IMR-90 (cell line): ENCODE data around the gene LRP11. TPM values are rescaled to one million over a fixed set of nuclear protein-coding genes. Genes with fewer than 3 reads are reported as not detected.

Source experiments
- ATAC-seq: fragments of 200-7000 bp; cut with Tn5 transposase; 2 replicates; pipeline ENCODE4 v1.9.1; 2020; ENCODE audit warnings: low read depth, mild to moderate bottlenecking, moderate library complexity
- BruUV-seq: library from RNA; stranded (reverse); fragments of 400-500 nt; replicated peaks from 2 replicates; lab custom pipeline; 2021; lab: Mats Ljungman, UMichigan
- CTCF ChIA-PET: fragments of 300-600 bp; formaldehyde crosslinking; extraction: SDS; loops from one replicate; lab custom pipeline; 2021; ENCODE audit warnings: antibody characterized with exemption; lab: Yijun Ruan, JAX
- POLR2A ChIA-PET: fragments of 300-600 bp; sonication (Branson Sonifier 250); formaldehyde crosslinking; loops from one replicate; lab custom pipeline; 2022; ENCODE audit warnings: antibody characterized with exemption; ENCODE audit not compliant: unreplicated experiment; lab: Charles Lee
- DNase-seq: peaks from one replicate; pipeline ENCODE4 v3.0.0; 2013
- H2AFZ ChIP-seq: replicated peaks from 2 replicates; pipeline ENCODE3; 2013; ENCODE audit warnings: low read length, mild to moderate bottlenecking; ENCODE audit not compliant: poor library complexity
- H2AK5ac ChIP-seq: 2 replicates; pipeline ENCODE4 v1.6.1; 2013; ENCODE audit warnings: low read depth, low read length, inconsistent platforms
- H2AK9ac ChIP-seq: replicated peaks from 2 replicates; pipeline ENCODE3; 2013; ENCODE audit warnings: mild to moderate bottlenecking, low read depth, low read length, moderate library complexity; ENCODE audit not compliant: poor library complexity
- H2BK120ac ChIP-seq: 2 replicates; pipeline ENCODE4 v1.6.1; 2013; ENCODE audit warnings: low read depth, low read length, inconsistent platforms
- H2BK15ac ChIP-seq: 3 replicates; pipeline ENCODE4 v1.6.1; 2013; ENCODE audit warnings: low read depth, low read length, inconsistent platforms
- H2BK20ac ChIP-seq: 2 replicates; pipeline ENCODE4 v1.6.1; 2013; ENCODE audit warnings: low read depth, mild to moderate bottlenecking, inconsistent platforms, low read length, moderate library complexity
- H2BK5ac ChIP-seq: 2 replicates; pipeline ENCODE4 v1.6.1; 2013; ENCODE audit warnings: mild to moderate bottlenecking, low read depth, low read length, inconsistent platforms; ENCODE audit not compliant: poor library complexity, severe bottlenecking
- H3K14ac ChIP-seq: replicated peaks from 2 replicates; pipeline ENCODE4 v1.6.1; 2013; ENCODE audit warnings: low read depth, low read length, inconsistent platforms
- H3K18ac ChIP-seq: 2 replicates; pipeline ENCODE4 v1.6.1; 2013; ENCODE audit warnings: low read depth, low read length, control low read depth
- H3K23ac ChIP-seq: 2 replicates; pipeline ENCODE4 v1.6.1; 2013; ENCODE audit warnings: low read depth, low read length, inconsistent platforms
- H3K27ac ChIP-seq: 2 replicates; pipeline ENCODE4 v1.5.1; 2013; ENCODE audit warnings: mild to moderate bottlenecking, control low read depth, low read length; ENCODE audit not compliant: insufficient read depth
- H3K27me3 ChIP-seq: 2 replicates; pipeline ENCODE4 v1.6.1; 2013; ENCODE audit warnings: low read length; ENCODE audit not compliant: control insufficient read depth, insufficient read depth
- H3K36me3 ChIP-seq: 2 replicates; pipeline ENCODE4 v1.6.1; 2013; ENCODE audit warnings: low read length, mixed read lengths; ENCODE audit not compliant: control insufficient read depth, insufficient read depth
- H3K4ac ChIP-seq: 2 replicates; pipeline ENCODE4 v1.6.1; 2013; ENCODE audit warnings: low read depth, low read length, inconsistent platforms
- H3K4me1 ChIP-seq: 2 replicates; pipeline ENCODE4 v1.6.1; 2013; ENCODE audit warnings: low read length, mixed read lengths; ENCODE audit not compliant: control insufficient read depth, insufficient read depth
- H3K4me2 ChIP-seq: 2 replicates; pipeline ENCODE4 v1.6.1; 2013; ENCODE audit warnings: low read depth, mild to moderate bottlenecking, control low read depth, low read length, moderate library complexity
- H3K4me3 ChIP-seq: 2 replicates; pipeline ENCODE4 v1.5.1; 2013; ENCODE audit warnings: low read depth, mild to moderate bottlenecking, control low read depth, low read length, moderate library complexity; ENCODE audit not compliant: insufficient read depth
- H3K56ac ChIP-seq: 2 replicates; pipeline ENCODE4 v1.6.1; 2013; ENCODE audit warnings: low read length, inconsistent platforms; ENCODE audit not compliant: insufficient read depth; ENCODE audit errors: extremely low read depth
- H3K79me1 ChIP-seq, 2 experiments: 2 replicates each; pipeline ENCODE4 v1.6.1; 2013; ENCODE audit warnings: low read length in 2 of 2, inconsistent platforms in 1 of 2, low read depth in 1 of 2
- H3K9ac ChIP-seq: 2 replicates; pipeline ENCODE4 v1.6.1; 2013; ENCODE audit warnings: low read depth, low read length, control low read depth
- H3K9me1 ChIP-seq: 2 replicates; pipeline ENCODE4 v1.6.1; 2013; ENCODE audit warnings: low read length, inconsistent platforms; ENCODE audit not compliant: insufficient read depth
- H3K9me3 ChIP-seq: 2 replicates; pipeline ENCODE4 v1.6.1; 2013; ENCODE audit warnings: low read length; ENCODE audit not compliant: control insufficient read depth, insufficient read depth
- H4K20me1 ChIP-seq: 2 replicates; pipeline ENCODE4 v1.6.1; 2013; ENCODE audit warnings: low read length, inconsistent platforms; ENCODE audit not compliant: insufficient read depth
- H4K5ac ChIP-seq: 2 replicates; pipeline ENCODE4 v1.6.1; 2013; ENCODE audit warnings: mild to moderate bottlenecking, low read depth, low read length, control low read depth
- H4K8ac ChIP-seq, 2 experiments: 2 replicates each; pipeline ENCODE4 v1.6.1; 2013; ENCODE audit warnings: low read depth in 2 of 2, low read length in 2 of 2, control low read depth in 1 of 2, inconsistent platforms in 1 of 2
- H4K91ac ChIP-seq: 2 replicates; pipeline ENCODE4 v1.6.1; 2013; ENCODE audit warnings: low read depth, low read length, inconsistent platforms; ENCODE audit not compliant: insufficient read depth
- BHLHE40 ChIP-seq: fragments of 150-350 bp; IDR thresholded peaks from 2 replicates; pipeline ENCODE4 v1.6.1; 2016; ENCODE audit warnings: mild to moderate bottlenecking, low read depth, low read length
- MAZ ChIP-seq: IDR thresholded peaks from 2 replicates; pipeline ENCODE4 v1.6.1; 2012; ENCODE audit warnings: low read depth, mild to moderate bottlenecking, low read length, improper control_type of control experiment, moderate library complexity, borderline replicate concordance
- MXI1 ChIP-seq: IDR thresholded peaks from 2 replicates; pipeline ENCODE4 v1.6.1; 2012; ENCODE audit warnings: low read depth, mild to moderate bottlenecking, low read length, moderate library complexity, borderline replicate concordance
- NFE2L2 ChIP-seq: fragments of 150-350 bp; IDR thresholded peaks from 2 replicates; pipeline ENCODE4 v1.6.1; 2016; ENCODE audit warnings: low read depth, mild to moderate bottlenecking, low read length
- RFX5 ChIP-seq: IDR thresholded peaks from 2 replicates; pipeline ENCODE4 v1.8.0; 2012; ENCODE audit warnings: low read depth, mild to moderate bottlenecking, low read length, moderate library complexity
- SMC3 ChIP-seq: fragments of 150-350 bp; IDR thresholded peaks from 2 replicates; pipeline ENCODE4 v1.6.1; 2016; ENCODE audit warnings: low read depth, mild to moderate bottlenecking, antibody characterized with exemption, low read length, moderate library complexity
- WGBS, 2 experiments: methylation state at CpG; one replicate each; pipeline versions ENCODE4 v1.1.5 to v1.1.7; 2013; ENCODE audit warnings: missing lambda C conversion rate in 2 of 2; ENCODE audit not compliant: insufficient read length in 1 of 2; ENCODE audit errors: extremely low coverage in 2 of 2; 5-methylcytosine and 5-hydroxymethylcytosine counted together
- dilution Hi-C: fragments of 300-500 bp; cut with HindIII; formaldehyde crosslinking; loops from one replicate; pipeline ENCODE4 v1.14.3; 2018; ENCODE audit warnings: low sequenced_read_pairs; ENCODE audit not compliant: unreplicated experiment
- in situ Hi-C: fragments of 300-500 bp; cut with MboI; formaldehyde crosslinking; loops from 3 replicates; pipeline ENCODE4 v1.14.3; 2019; ENCODE audit warnings: low sequenced_read_pairs, inconsistent platforms, mixed read lengths
- intact Hi-C: fragments of 100-400 bp; cut with micrococcal nuclease; formaldehyde crosslinking; loops from 2 replicates; pipeline ENCODE4 v1.10.0; 2022
- polyA plus RNA-seq, 3 experiments: library from polyadenylated mRNA; depleted of rRNA; stranded (reverse); fragments of >200 nt; gene quantifications; 2 replicates each; pipeline ENCODE4 v1.2.3, GENCODE V29; 2012; ENCODE audit warnings: low replicate concordance in 1 of 3
- total RNA-seq: library from RNA; depleted of rRNA; stranded (reverse); fragments of >200 nt; gene quantifications from 2 replicates; pipeline ENCODE4 v1.2.3, GENCODE V29; 2012

LRP11 gene
- total and polyA plus RNA-seq, 2 of the 4 experiments (the other 2 are of a cell fraction): 48.8 to 63.8 TPM

DNA sequence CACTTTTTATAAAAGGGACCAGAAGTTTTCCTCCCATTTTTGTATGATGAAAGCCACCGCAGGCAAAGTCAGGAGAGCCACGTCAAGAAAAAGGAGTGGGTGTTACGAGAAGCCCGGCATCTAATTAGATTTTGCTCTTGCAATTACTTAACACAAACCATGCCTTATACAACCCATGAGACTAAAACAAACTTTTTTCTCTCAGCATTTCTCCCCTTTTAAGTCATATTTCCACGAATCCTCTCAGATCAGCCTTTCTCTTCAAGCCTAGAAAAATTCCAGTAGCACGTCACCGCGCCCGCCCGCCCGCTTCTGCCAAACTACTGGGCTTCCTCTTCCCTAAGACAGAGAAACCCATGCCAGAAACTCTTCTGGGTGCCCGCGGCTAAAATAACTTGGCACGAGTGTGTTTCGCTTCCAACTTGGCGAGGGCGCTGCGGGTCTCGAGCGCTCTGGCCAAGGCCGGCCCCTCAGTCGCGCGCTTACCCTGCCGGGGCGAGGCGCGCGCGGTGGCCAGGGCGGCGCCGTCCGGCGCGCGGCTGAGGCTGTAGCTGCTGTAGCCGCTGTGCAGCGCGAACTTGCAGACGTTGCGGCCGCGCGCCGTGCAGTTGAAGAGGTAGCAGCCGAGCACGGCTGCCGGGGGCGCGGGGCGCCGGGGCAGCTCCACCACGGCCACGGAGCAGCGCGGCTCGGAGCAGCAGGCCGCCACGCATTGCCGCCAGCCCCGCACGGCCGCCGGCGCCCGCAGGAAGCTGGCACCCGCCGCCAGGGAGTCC is 1.0 kb downstream of the LRP11 start:
- Histone ChIP-seq H3K56ac (peak overlapping the region; percentile 72; the same call in 1 of the 2 replicates), H2BK120ac (peak overlapping the region; percentile 17), H3K14ac (peak overlapping the region; percentile 49), H4K5ac (0 out of 2 replicates have a peak overlapping the region, but pooled peaks have one; percentile 28), H4K20me1 (peaks cover 16% of the 10 kb centered on the region), H3K23ac (peak overlapping the region; percentile 68; the same call in 1 of the 2 replicates), H3K4ac (peak overlapping the region; percentile 39), H3K4me2 (peak overlapping the region; percentile 81), H4K8ac (peak overlapping the region in 1 of 2 experiments; percentile 16; a peak in 1 of 4 replicates), H3K9me3 (no peaks in the 10 kb centered on the region), H3K79me1 (peaks cover 12 to 26% of the 10 kb centered on the region in 2 experiments), H3K18ac (peak overlapping the region; percentile 66), H2BK5ac (peak overlapping the region; percentile 71), H2AFZ (peak overlapping the region; percentile 92), H3K9ac (peak overlapping the region; percentile 82), H3K36me3 (peaks cover 3% of the 10 kb centered on the region; the same call in 1 of the 2 replicates), H3K27me3 (no peaks in the 10 kb centered on the region), H2AK5ac (no peak overlapping the region), H4K91ac (peak overlapping the region; percentile 73), H3K9me1 (peaks cover 13% of the 10 kb centered on the region), H2BK15ac (no peak overlapping the region), H2AK9ac (peak overlapping the region; percentile 8), H3K4me3 (peak overlapping the region; percentile 54), H3K27ac (peak overlapping the region; percentile 89), H3K4me1 (peaks cover 21% of the 10 kb centered on the region), H2BK20ac (peak overlapping the region; percentile 2; the same call in 1 of the 2 replicates)
- peak; percentile 57 for DNase-seq
- no TSS peak for BruUV-seq
- 1% methylated on average over 43 of the region's 69 CpGs; no CpG with 5 or more reads in 1 of the 2 experiments for WGBS, 2 experiments
- intact Hi-C loops (loop anchor here (1.0 kb wide), 1 partner anchor 23 kb away; no protein-coding TSS in a partner anchor), dilution Hi-C loops (no loop called here), in situ Hi-C loops (no loop called here)
- CTCF ChIA-PET: interaction anchor here (1.2 to 1.6 kb wide), 3 partner anchors 22 to 28 kb away, joined by 3 to 6 read pairs (median 3); no protein-coding TSS in a partner anchor
- POLR2A ChIA-PET: interaction anchor here (0.5 to 0.6 kb wide), 2 partner anchors 39 to 60 kb away, joined by 3 to 4 read pairs; no protein-coding TSS in a partner anchor
- TF ChIP-seq SMC3 (no peak), MXI1 (0 out of 2 replicates have a peak, but pooled peaks have one; percentile 41), MAZ (no peak; the same call in 1 of the 2 replicates), RFX5 (no peak), BHLHE40 (0 out of 2 replicates have a peak, but pooled peaks have one; percentile 5), NFE2L2 (no peak)
- peak; percentile 50 for ATAC-seq
